Gastroesophageal sphincter (tissue), 3 donors: ENCODE measurements around the gene KCTD21.

Experiments used
- EP300 ChIP-seq: sonication (generic); formaldehyde crosslinking; IDR thresholded peaks from one replicate; pipeline ENCODE4 v1.6.1; 2017; ENCODE audit warnings: antibody characterized with exemption, mild to moderate bottlenecking
- POLR2A ChIP-seq, 2 donors: fragments of 450-650 bp; IDR thresholded peaks; one replicate each; pipeline ENCODE4 v1.6.1; 2017; ENCODE audit warnings: antibody characterized with exemption in 2 of 2, mild to moderate bottlenecking in 2 of 2, moderate library complexity in 1 of 2
- POLR2AphosphoS5 ChIP-seq: sonication (generic); formaldehyde crosslinking; IDR thresholded peaks from one replicate; pipeline ENCODE4 v1.6.1; 2017; ENCODE audit warnings: antibody characterized with exemption
- TF ChIP-seq, protein P1 (sequence below), 4 experiments: fragments of 200-600 bp in 2 of 4; fragments of 450-650 bp in 2 of 4; sonication (generic) in 1 of 4; IDR thresholded peaks; one replicate each; pipeline ENCODE4 v1.5.1; 2017 to 2019; ENCODE audit warnings: antibody characterized with exemption in 4 of 4, mild to moderate bottlenecking in 2 of 4, moderate library complexity in 2 of 4

GRCh38 chr11:78212586-78213371 is 24.4 kb upstream of the KCTD21 start:
- TF ChIP-seq POLR2A (IDR thresholded peaks at IDR 0.05): no peak
- TF ChIP-seq, protein P1, sequence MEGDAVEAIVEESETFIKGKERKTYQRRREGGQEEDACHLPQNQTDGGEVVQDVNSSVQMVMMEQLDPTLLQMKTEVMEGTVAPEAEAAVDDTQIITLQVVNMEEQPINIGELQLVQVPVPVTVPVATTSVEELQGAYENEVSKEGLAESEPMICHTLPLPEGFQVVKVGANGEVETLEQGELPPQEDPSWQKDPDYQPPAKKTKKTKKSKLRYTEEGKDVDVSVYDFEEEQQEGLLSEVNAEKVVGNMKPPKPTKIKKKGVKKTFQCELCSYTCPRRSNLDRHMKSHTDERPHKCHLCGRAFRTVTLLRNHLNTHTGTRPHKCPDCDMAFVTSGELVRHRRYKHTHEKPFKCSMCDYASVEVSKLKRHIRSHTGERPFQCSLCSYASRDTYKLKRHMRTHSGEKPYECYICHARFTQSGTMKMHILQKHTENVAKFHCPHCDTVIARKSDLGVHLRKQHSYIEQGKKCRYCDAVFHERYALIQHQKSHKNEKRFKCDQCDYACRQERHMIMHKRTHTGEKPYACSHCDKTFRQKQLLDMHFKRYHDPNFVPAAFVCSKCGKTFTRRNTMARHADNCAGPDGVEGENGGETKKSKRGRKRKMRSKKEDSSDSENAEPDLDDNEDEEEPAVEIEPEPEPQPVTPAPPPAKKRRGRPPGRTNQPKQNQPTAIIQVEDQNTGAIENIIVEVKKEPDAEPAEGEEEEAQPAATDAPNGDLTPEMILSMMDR (IDR thresholded peaks at IDR 0.05): no peak
- no peak for TF ChIP-seq POLR2AphosphoS5
- TF ChIP-seq EP300: no peak
